AG09309 (cell line): ENCODE measurements around the gene VMO1.
A peak's percentile ranks its signal among the peaks of the same experiment; 100 is the strongest.
"Not testable (repeated sequence)": the region's sequence is repeated elsewhere in the genome, so short reads cannot be mapped to it uniquely, and the experiment has no call there.

Source experiments
- DNase-seq: peaks from one replicate; pipeline ENCODE4 v3.0.0-alpha.2; 2010; ENCODE audit warnings: low read depth
- H3K4me3 ChIP-seq: 2 replicates; pipeline ENCODE4 v1.5.1; 2011; ENCODE audit warnings: mild to moderate bottlenecking, low read depth, low read length, moderate library complexity; ENCODE audit not compliant: control insufficient read depth
- CTCF ChIP-seq: IDR thresholded peaks from 2 replicates; pipeline ENCODE4 v1.5.1; 2011; ENCODE audit warnings: mild to moderate bottlenecking, low read depth, low read length, inconsistent platforms; ENCODE audit not compliant: insufficient read depth, control insufficient read depth; ENCODE audit errors: missing control alignments

The VMO1 gene

GRCh38 chr17:4786106-4786511, at the start of gene VMO1:
VMO1 (minus strand) TSS chr17:4786364; CDS start chr17:4786352, 12 bp downstream.
- TF ChIP-seq CTCF, result no peak
- DNase-seq, result no peak
- no peak within 1 kb of the TSS; the same call in 1 of the 2 replicates for H3K4me3 ChIP-seq

- DNase-seq, result no peak
- no peak for TF ChIP-seq CTCF
- H3K4me3 ChIP-seq, result peak overlapping the region; percentile 93
Observed at GRCh38 chr17:4834681-4835020, 48.5 kb upstream of the VMO1 start.

- H3K4me3 ChIP-seq, result peak overlapping the region; percentile 93
- TF ChIP-seq CTCF, result no peak
- no peak for DNase-seq
Observed at GRCh38 chr17:4833941-4834680, 47.9 kb upstream of the VMO1 start.

GRCh38 chr17:4833178-4833940, 47.2 kb upstream of the VMO1 start, which contains the start of gene MINK1:
MINK1 (plus strand) TSS chr17:4833340; CDS start chr17:4833584, 244 bp downstream.
- TF ChIP-seq CTCF, result no peak
- DNase-seq, result peak; percentile 57
- peak within 1 kb of the TSS; percentile 93 for H3K4me3 ChIP-seq

GRCh38 chr17:4832829-4833177, 46.6 kb upstream of the VMO1 start:
- H3K4me3 ChIP-seq, result peak overlapping the region; percentile 51
- not testable (repeated sequence) for DNase-seq

GRCh38 chr17:4827399-4827798, 41.2 kb upstream of the VMO1 start:
- no peak for TF ChIP-seq CTCF
- no peak for DNase-seq
- H3K4me3 ChIP-seq, result no peak overlapping the region
